ENCODE measurements around the gene PLCB2. TPM values are rescaled to one million over a fixed set of nuclear protein-coding genes. Genes with fewer than 3 reads are reported as not detected.

Gene PLCB2
- polyA plus RNA-seq, 1 of the 3 experiments (the other 2 are of a cell fraction): 0.15 TPM

- TF ChIP-seq, protein P1, sequence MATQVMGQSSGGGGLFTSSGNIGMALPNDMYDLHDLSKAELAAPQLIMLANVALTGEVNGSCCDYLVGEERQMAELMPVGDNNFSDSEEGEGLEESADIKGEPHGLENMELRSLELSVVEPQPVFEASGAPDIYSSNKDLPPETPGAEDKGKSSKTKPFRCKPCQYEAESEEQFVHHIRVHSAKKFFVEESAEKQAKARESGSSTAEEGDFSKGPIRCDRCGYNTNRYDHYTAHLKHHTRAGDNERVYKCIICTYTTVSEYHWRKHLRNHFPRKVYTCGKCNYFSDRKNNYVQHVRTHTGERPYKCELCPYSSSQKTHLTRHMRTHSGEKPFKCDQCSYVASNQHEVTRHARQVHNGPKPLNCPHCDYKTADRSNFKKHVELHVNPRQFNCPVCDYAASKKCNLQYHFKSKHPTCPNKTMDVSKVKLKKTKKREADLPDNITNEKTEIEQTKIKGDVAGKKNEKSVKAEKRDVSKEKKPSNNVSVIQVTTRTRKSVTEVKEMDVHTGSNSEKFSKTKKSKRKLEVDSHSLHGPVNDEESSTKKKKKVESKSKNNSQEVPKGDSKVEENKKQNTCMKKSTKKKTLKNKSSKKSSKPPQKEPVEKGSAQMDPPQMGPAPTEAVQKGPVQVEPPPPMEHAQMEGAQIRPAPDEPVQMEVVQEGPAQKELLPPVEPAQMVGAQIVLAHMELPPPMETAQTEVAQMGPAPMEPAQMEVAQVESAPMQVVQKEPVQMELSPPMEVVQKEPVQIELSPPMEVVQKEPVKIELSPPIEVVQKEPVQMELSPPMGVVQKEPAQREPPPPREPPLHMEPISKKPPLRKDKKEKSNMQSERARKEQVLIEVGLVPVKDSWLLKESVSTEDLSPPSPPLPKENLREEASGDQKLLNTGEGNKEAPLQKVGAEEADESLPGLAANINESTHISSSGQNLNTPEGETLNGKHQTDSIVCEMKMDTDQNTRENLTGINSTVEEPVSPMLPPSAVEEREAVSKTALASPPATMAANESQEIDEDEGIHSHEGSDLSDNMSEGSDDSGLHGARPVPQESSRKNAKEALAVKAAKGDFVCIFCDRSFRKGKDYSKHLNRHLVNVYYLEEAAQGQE (IDR thresholded peaks at IDR 0.05; ENCODE audit: low read depth, low read length): no peak
- TF ChIP-seq YY1 (IDR thresholded peaks at IDR 0.05; ENCODE audit: low read depth): no peak
Observed at GRCh38 chr15:40254452-40254851, 53.3 kb downstream of the PLCB2 start (continued).

GRCh38 chr15:40253167-40253790, 54.5 kb downstream of the PLCB2 start:
- H3K9me3 ChIP-seq: no peaks in the 10 kb centered on the region
- no peaks in the 10 kb centered on the region for H3K9me2 ChIP-seq
- H3K9ac ChIP-seq: no peak overlapping the region
- no peak overlapping the region for H3K27ac ChIP-seq (ENCODE audit: low read depth in 2 of 2, low read length in 1 of 2)
- no peak for DNase-seq
- no peak overlapping the region for H2AFZ ChIP-seq (ENCODE audit: low read depth)
- TF ChIP-seq CHD2 (IDR thresholded peaks at IDR 0.05; ENCODE audit: low read length, partially characterized antibody): no peak
- TF ChIP-seq RCOR1 (IDR thresholded peaks at IDR 0.05; ENCODE audit: low read length): no peak
- TF ChIP-seq TCF12 (IDR thresholded peaks at IDR 0.05): no peak
- TF ChIP-seq, protein P2, sequence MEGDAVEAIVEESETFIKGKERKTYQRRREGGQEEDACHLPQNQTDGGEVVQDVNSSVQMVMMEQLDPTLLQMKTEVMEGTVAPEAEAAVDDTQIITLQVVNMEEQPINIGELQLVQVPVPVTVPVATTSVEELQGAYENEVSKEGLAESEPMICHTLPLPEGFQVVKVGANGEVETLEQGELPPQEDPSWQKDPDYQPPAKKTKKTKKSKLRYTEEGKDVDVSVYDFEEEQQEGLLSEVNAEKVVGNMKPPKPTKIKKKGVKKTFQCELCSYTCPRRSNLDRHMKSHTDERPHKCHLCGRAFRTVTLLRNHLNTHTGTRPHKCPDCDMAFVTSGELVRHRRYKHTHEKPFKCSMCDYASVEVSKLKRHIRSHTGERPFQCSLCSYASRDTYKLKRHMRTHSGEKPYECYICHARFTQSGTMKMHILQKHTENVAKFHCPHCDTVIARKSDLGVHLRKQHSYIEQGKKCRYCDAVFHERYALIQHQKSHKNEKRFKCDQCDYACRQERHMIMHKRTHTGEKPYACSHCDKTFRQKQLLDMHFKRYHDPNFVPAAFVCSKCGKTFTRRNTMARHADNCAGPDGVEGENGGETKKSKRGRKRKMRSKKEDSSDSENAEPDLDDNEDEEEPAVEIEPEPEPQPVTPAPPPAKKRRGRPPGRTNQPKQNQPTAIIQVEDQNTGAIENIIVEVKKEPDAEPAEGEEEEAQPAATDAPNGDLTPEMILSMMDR (IDR thresholded peaks at IDR 0.05): no peak
- no peak for TF ChIP-seq JUND (IDR thresholded peaks at IDR 0.05)
- TF ChIP-seq FOXJ3 (CRISPR knock-in tag; IDR thresholded peaks at IDR 0.05): no peak
- TF ChIP-seq MAX (IDR thresholded peaks at IDR 0.05; ENCODE audit: low read depth): no peak
- TF ChIP-seq ELF1 (IDR thresholded peaks at IDR 0.05): no peak
- TF ChIP-seq TAF1 (IDR thresholded peaks at IDR 0.05; ENCODE audit: borderline replicate concordance, low read depth, low read length): no peak
- H3F3A ChIP-seq (replicated peaks; ENCODE audit: insufficient read depth): peaks cover 22% of the 10 kb centered on the region
- WGBS (ENCODE audit: low lambda C conversion rate): 63% methylated on average over 7 of the region's 28 CpGs
- H3K79me2 ChIP-seq (ENCODE audit: insufficient read depth): no peaks in the 10 kb centered on the region
- peaks cover 13 to 32% of the 10 kb centered on the region in 2 experiments for H3K4me1 ChIP-seq (ENCODE audit: control insufficient read depth in 1 of 2, insufficient read depth in 2 of 2, low read depth in 1 of 2, low read length in 1 of 2)
- H3K4me3 ChIP-seq (ENCODE audit: low read depth in 2 of 2, low read length in 1 of 2): peak overlapping the region; percentile 35 to 41; a peak in 3 of 4 replicates
- no peaks in the 10 kb centered on the region for H3K36me3 ChIP-seq (replicated peaks in 1 of 2; ENCODE audit: control insufficient read depth in 1 of 2, insufficient read depth in 2 of 2, low read length in 1 of 2)
- H3K4me2 ChIP-seq: peak overlapping the region; percentile 81
- POLR2A ChIA-PET: interaction anchor here (0.7 kb wide), 1 partner anchor 34 kb away, joined by 3 read pairs; no protein-coding TSS in a partner anchor
- CTCF ChIA-PET: interaction anchor here (0.9 to 34.5 kb wide), 5 partner anchors 15 to 92 kb away, joined by 3 to 720 read pairs (median 5); partner anchors contain the start of gene PAK6
- peaks cover 13% of the 10 kb centered on the region for H4K20me1 ChIP-seq (ENCODE audit: insufficient read depth)
- H3K27me3 ChIP-seq (ENCODE audit: insufficient read depth): peaks cover 21% of the 10 kb centered on the region

Measured in SK-N-SH (cell line).